ACC112 (cell line): ENCODE measurements around the gene PPP1R3C.

ENCODE experiments used
- H2AFZ ChIP-seq: fragments of 200-600 bp; sonication (generic); one replicate; pipeline ENCODE4 v1.6.0; 2017; ENCODE audit warnings: antibody characterized with exemption, low read length; ENCODE audit not compliant: unreplicated experiment
- H3K27ac ChIP-seq: fragments of 200-600 bp; sonication (generic); 2 replicates; pipeline ENCODE4 v1.5.1; 2014; ENCODE audit warnings: low read depth, mild to moderate bottlenecking, antibody characterized with exemption, low read length, moderate library complexity
- H3K27me3 ChIP-seq: fragments of 200-600 bp; sonication (generic); 2 replicates; pipeline ENCODE4 v1.6.1; 2014; ENCODE audit warnings: mild to moderate bottlenecking, antibody characterized with exemption, low read length, moderate library complexity, mixed read lengths; ENCODE audit not compliant: insufficient read depth
- H3K36me3 ChIP-seq: fragments of 200-600 bp; sonication (generic); 2 replicates; pipeline ENCODE4 v1.6.1; 2016; ENCODE audit warnings: mild to moderate bottlenecking, antibody characterized with exemption, low read length, moderate library complexity, mixed read lengths; ENCODE audit not compliant: insufficient read depth
- H3K4me1 ChIP-seq: fragments of 200-600 bp; sonication (generic); one replicate; pipeline ENCODE4 v1.6.1; 2016; ENCODE audit warnings: low read length, mixed read lengths; ENCODE audit not compliant: insufficient read depth, unreplicated experiment, control insufficient read depth
- H3K4me3 ChIP-seq: fragments of 200-600 bp; sonication (generic); 2 replicates; pipeline ENCODE4 v1.5.1; 2014; ENCODE audit warnings: mild to moderate bottlenecking, low read depth, low read length
- H3K79me2 ChIP-seq: fragments of 200-600 bp; sonication (generic); one replicate; pipeline ENCODE4 v1.6.0; 2016; ENCODE audit warnings: low read length; ENCODE audit not compliant: control insufficient read depth, unreplicated experiment, insufficient read depth

Gene PPP1R3C

DNA sequence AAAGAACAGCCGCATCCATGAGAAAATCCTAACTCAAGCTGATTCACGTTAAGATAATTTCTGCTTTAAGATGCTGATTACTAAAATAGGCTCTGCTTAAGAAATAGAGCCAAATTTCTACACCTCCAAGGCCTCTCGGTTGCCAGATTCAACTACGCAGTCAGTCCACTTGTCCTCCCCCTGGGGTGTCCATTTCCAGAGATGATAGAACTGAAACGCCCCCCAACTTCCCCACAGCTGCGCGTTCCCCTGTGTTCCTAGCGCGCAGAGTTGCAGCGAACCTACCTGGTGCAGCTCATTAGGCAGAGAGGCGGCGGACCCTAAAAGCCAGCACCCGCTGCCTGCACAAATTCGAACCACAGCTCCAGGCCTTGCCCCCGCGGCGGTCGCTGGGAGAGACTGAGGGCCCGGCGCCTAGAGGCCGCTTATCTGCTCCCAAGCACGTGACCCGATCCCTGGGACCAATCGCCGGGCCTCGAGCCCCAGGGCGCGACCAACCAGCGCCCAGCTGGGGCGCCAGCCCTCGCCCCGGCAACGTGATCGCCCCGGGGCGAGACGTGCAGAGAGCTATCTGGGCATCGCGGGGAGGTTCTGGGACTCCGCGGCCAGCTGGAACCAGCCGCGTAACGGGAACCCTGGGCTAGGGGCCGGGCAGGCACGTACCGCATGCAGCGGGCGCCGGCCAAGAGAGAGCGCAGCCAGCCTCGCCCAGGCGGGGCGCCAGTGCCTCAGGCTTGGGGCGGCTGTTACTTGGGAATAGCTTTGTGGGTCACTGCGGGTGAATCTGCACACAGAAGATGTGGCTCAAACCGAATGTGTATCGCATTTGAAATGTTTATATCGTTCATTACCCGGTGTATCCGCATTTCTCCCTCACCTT lies at the start of gene PPP1R3C:
PPP1R3C (minus strand) TSS at position 401 of the 880 bp plus-strand sequence; CDS start at position 299, 102 bp downstream.
- peaks cover 34% of the 10 kb centered on the region for H3K36me3 ChIP-seq
- H3K79me2 ChIP-seq, result peaks cover 32% of the 10 kb centered on the region
- no peaks in the 10 kb centered on the region for H3K27me3 ChIP-seq
- H3K27ac ChIP-seq, result peak within 1 kb of the TSS; percentile 37
- peaks cover 35% of the 10 kb centered on the region for H3K4me1 ChIP-seq
- peak within 1 kb of the TSS; percentile 62 for H2AFZ ChIP-seq
- H3K4me3 ChIP-seq, result peak within 1 kb of the TSS; percentile 88

- H3K27ac ChIP-seq, result no peak overlapping the region
Observed at GRCh38 chr10:91681361-91682276, 48.7 kb upstream of the PPP1R3C start.

DNA sequence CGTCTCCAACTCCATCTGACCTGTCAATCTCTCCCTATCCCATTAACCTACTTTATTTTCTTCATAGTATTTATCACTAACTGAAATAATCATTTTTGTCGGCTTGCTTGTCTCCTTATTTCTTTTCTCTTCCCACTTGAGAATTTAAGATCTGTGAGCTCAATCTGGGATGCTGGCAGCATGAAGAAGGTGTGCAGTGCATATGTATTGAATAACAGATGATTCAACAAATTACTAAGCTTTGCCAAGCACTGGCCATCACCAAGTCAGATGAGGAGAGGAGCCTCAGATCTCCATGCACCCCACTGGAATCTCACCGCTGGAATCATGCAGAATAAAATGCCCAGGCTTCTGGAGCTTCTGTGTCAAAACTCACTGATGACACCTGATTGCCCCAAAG lies 47.6 kb upstream of the PPP1R3C start:
- Histone ChIP-seq H3K27ac (no peak overlapping the region), H2AFZ (no peak overlapping the region), H3K27me3 (no peaks in the 10 kb centered on the region), H3K36me3 (no peaks in the 10 kb centered on the region), H3K4me3 (no peak overlapping the region), H3K79me2 (no peaks in the 10 kb centered on the region), H3K4me1 (peaks cover 52% of the 10 kb centered on the region)

More at GRCh38 chr10:91681361-91682276, 48.7 kb upstream of the PPP1R3C start:
- Histone ChIP-seq H3K36me3 (no peaks in the 10 kb centered on the region), H3K4me3 (no peak overlapping the region), H3K79me2 (no peaks in the 10 kb centered on the region), H3K27me3 (no peaks in the 10 kb centered on the region), H3K4me1 (peaks cover 52% of the 10 kb centered on the region), H2AFZ (no peak overlapping the region)

- Histone ChIP-seq H3K4me1 (peaks cover 44% of the 10 kb centered on the region), H3K36me3 (no peaks in the 10 kb centered on the region), H3K27me3 (no peaks in the 10 kb centered on the region), H3K79me2 (no peaks in the 10 kb centered on the region), H3K27ac (no peak overlapping the region), H2AFZ (no peak overlapping the region), H3K4me3 (no peak overlapping the region)
Observed at GRCh38 chr10:91679296-91679695, 46.4 kb upstream of the PPP1R3C start.

GRCh38 chr10:91677911-91678310 lies 45.0 kb upstream of the PPP1R3C start:
- Histone ChIP-seq H2AFZ (no peak overlapping the region), H3K4me3 (no peak overlapping the region), H3K79me2 (no peaks in the 10 kb centered on the region), H3K4me1 (peaks cover 31% of the 10 kb centered on the region), H3K27ac (no peak overlapping the region), H3K27me3 (no peaks in the 10 kb centered on the region), H3K36me3 (no peaks in the 10 kb centered on the region)

DNA sequence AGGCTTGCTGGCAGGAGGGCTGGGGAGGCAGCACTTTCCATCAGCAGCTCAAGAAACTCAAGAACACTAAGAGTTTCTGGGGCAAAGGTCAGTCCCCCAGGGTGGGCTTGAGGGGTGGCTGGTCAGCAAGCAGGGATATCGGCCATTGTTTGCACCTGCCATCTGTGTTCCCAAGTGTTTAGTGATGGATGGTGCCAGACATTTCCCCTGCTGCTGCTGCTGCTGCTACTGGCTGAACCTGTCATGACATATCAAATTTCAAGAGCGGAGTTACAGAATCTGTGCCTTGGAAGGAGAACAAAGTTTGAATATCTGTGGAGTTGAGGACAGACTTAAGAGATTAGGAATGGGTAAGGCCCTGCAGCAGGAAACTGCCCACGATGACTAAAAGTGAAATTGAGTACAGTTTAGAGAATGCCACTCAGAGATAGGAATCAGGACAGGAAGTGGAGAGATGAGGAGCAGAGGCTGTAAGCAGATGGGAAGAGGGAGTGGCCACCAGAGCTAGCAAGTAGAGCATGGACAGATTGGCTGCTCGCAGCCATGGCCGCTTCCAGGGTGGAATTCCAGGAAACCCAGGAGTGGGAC lies 39.2 kb upstream of the PPP1R3C start:
- Histone ChIP-seq H3K4me3 (no peak overlapping the region), H3K27ac (no peak overlapping the region), H3K4me1 (peaks cover 8% of the 10 kb centered on the region), H3K79me2 (no peaks in the 10 kb centered on the region), H3K27me3 (no peaks in the 10 kb centered on the region), H3K36me3 (no peaks in the 10 kb centered on the region), H2AFZ (peak overlapping the region; percentile 42)

DNA sequence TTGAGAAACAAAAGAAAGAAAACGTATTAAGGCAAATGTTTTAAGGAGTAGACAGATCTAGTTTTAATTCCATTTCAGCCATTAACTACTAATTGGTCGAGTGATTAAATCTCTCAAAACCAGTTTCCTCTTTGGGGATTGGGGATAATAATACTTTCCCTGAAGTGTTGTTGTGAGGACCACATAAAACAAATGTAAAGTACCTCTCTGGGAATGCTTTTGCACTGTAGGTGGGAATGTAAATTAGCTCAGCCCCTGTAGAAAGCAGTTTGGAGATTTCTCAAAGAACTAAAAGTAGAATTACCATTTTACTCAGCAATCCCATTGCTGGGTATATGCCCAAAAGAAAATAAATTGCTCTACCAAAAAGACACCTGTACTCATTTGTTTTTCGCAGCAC lies 36.0 kb upstream of the PPP1R3C start:
- H3K27ac ChIP-seq, result no peak overlapping the region
- no peak overlapping the region for H3K4me3 ChIP-seq
- no peaks in the 10 kb centered on the region for H3K79me2 ChIP-seq
- H3K4me1 ChIP-seq, result peaks cover 17% of the 10 kb centered on the region
- H3K36me3 ChIP-seq, result no peaks in the 10 kb centered on the region
- H3K27me3 ChIP-seq, result no peaks in the 10 kb centered on the region
- no peak overlapping the region for H2AFZ ChIP-seq

- Histone ChIP-seq H3K79me2 (no peaks in the 10 kb centered on the region), H3K36me3 (no peaks in the 10 kb centered on the region), H3K4me1 (peaks cover 8% of the 10 kb centered on the region), H3K27me3 (no peaks in the 10 kb centered on the region), H2AFZ (no peak overlapping the region), H3K27ac (no peak overlapping the region), H3K4me3 (no peak overlapping the region)
Observed at GRCh38 chr10:91665842-91666241, 33.0 kb upstream of the PPP1R3C start.

- Histone ChIP-seq H3K27me3 (no peaks in the 10 kb centered on the region), H3K4me1 (peaks cover 8% of the 10 kb centered on the region), H3K4me3 (no peak overlapping the region), H3K36me3 (no peaks in the 10 kb centered on the region), H3K79me2 (no peaks in the 10 kb centered on the region), H3K27ac (no peak overlapping the region), H2AFZ (no peak overlapping the region)
Observed at GRCh38 chr10:91664426-91664825, 31.6 kb upstream of the PPP1R3C start.

DNA sequence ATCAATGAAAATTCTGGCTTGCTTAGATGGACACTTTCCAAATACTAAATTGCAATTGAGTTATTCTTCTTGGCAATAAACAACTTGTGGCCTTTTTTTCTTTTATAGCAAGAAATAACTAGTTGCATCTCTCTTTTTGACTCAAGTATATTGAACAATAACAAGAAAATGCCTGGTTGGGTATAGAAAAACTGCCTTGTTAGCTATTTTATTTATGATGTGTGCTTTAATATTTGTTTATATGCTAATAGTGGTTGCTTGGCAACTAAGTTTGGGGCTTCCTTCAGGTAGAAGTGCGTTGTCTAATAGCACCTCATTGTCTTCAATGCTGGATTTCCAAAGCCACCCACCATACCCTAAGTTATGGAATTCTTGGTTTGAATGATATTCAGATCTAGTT lies 30.1 kb upstream of the PPP1R3C start:
- H3K27ac ChIP-seq, result no peak overlapping the region
- H2AFZ ChIP-seq, result no peak overlapping the region
- peaks cover 8% of the 10 kb centered on the region for H3K4me1 ChIP-seq
- no peaks in the 10 kb centered on the region for H3K79me2 ChIP-seq
- no peaks in the 10 kb centered on the region for H3K27me3 ChIP-seq
- no peaks in the 10 kb centered on the region for H3K36me3 ChIP-seq
- H3K4me3 ChIP-seq, result no peak overlapping the region
